GM18505 (cell line): ENCODE results near the gene LDLRAD4.
A peak's percentile ranks its signal among the peaks of the same experiment; 100 is the strongest.
"Not testable (repeated sequence)": the region's sequence is repeated elsewhere in the genome, so short reads cannot be mapped to it uniquely, and the experiment has no call there.

Experiments used
- ATAC-seq: cut with Tn5 transposase; IDR thresholded peaks from one replicate; pipeline ENCODE4 v1.9.1; 2021; ENCODE audit not compliant: unreplicated experiment
- POLR2A ChIP-seq: IDR thresholded peaks from 4 replicates; pipeline ENCODE4 v1.6.1; 2011; ENCODE audit warnings: borderline replicate concordance; ENCODE audit not compliant: insufficient read depth, insufficient read length; ENCODE audit errors: extremely low read depth

LDLRAD4 gene

GRCh38 chr18:13488281-13488929, 269.8 kb downstream of the LDLRAD4 start:
- ATAC-seq: no peak
- no peak for TF ChIP-seq POLR2A

GRCh38 chr18:13489303-13489702, 270.7 kb downstream of the LDLRAD4 start:
- not testable (repeated sequence) for ATAC-seq

GRCh38 chr18:13491138-13491537, 272.6 kb downstream of the LDLRAD4 start:
- no peak for ATAC-seq
- no peak for TF ChIP-seq POLR2A

- ATAC-seq: no peak
- TF ChIP-seq POLR2A: no peak
These were observed 273.8 kb downstream of the LDLRAD4 start for GRCh38 chr18:13492314-13492713.

GRCh38 chr18:13493079-13493478, 274.5 kb downstream of the LDLRAD4 start:
- TF ChIP-seq POLR2A: no peak
- no peak for ATAC-seq

GRCh38 chr18:13493725-13494124, 275.2 kb downstream of the LDLRAD4 start:
- ATAC-seq: no peak
- no peak for TF ChIP-seq POLR2A

- TF ChIP-seq POLR2A: no peak
- ATAC-seq: no peak
These were observed 276.4 kb downstream of the LDLRAD4 start for GRCh38 chr18:13494871-13495445.

- no peak for ATAC-seq
- TF ChIP-seq POLR2A: no peak
These were observed 277.4 kb downstream of the LDLRAD4 start for GRCh38 chr18:13495961-13496360.

GRCh38 chr18:13496691-13497281, 278.2 kb downstream of the LDLRAD4 start:
- no peak for TF ChIP-seq POLR2A
- no peak for ATAC-seq

GRCh38 chr18:13499803-13500202, 281.2 kb downstream of the LDLRAD4 start:
- no peak for ATAC-seq
- TF ChIP-seq POLR2A: no peak

GRCh38 chr18:13500227-13500865, 281.8 kb downstream of the LDLRAD4 start:
- no peak for ATAC-seq
- no peak for TF ChIP-seq POLR2A

GRCh38 chr18:13500869-13501542, 282.4 kb downstream of the LDLRAD4 start:
- no peak for TF ChIP-seq POLR2A
- no peak for ATAC-seq

- TF ChIP-seq POLR2A: no peak
These were observed 283.0 kb downstream of the LDLRAD4 start for GRCh38 chr18:13501543-13501887.

GRCh38 chr18:13501891-13502290, 283.3 kb downstream of the LDLRAD4 start:
- peak; percentile 98 for ATAC-seq
- TF ChIP-seq POLR2A: no peak

More at GRCh38 chr18:13501543-13501887, 283.0 kb downstream of the LDLRAD4 start:
- ATAC-seq: no peak

- ATAC-seq: no peak
- no peak for TF ChIP-seq POLR2A
These were observed 284.0 kb downstream of the LDLRAD4 start for GRCh38 chr18:13502585-13502984.
